Activated naive CD8-positive, alpha-beta T cell treated with anti-CD3 and anti-CD28 coated beads, Interleukin-2, amount 50 U/mL, for 24 hours (primary cell): ENCODE results near the gene KRTAP4-1.
"Not testable (repeated sequence)": the region's sequence is repeated elsewhere in the genome, so short reads cannot be mapped to it uniquely, and the experiment has no call there.

ENCODE experiments used
- ATAC-seq: fragments of 150-1000 bp; cut with Tn5 transposase; one replicate; pipeline ENCODE4 v1.10.0; 2021
- DNase-seq: peaks from one replicate; pipeline ENCODE4 v3.0.0; 2021
- H3K27ac Mint-ChIP-seq: one replicate; pipeline ENCODE4 v1.8.0; 2021; ENCODE audit warnings: mild to moderate bottlenecking, mixed read lengths
- H3K27me3 Mint-ChIP-seq: one replicate; pipeline ENCODE4 v1.8.0; 2021; ENCODE audit warnings: mixed read lengths
- H3K36me3 Mint-ChIP-seq: one replicate; pipeline ENCODE4 v1.8.0; 2021; ENCODE audit warnings: low read depth, mixed read lengths
- H3K4me1 Mint-ChIP-seq: one replicate; pipeline ENCODE4 v1.8.0; 2021; ENCODE audit warnings: mixed read lengths
- H3K4me3 Mint-ChIP-seq: one replicate; pipeline ENCODE4 v1.8.0; 2021; ENCODE audit warnings: mild to moderate bottlenecking, moderate library complexity, mixed read lengths
- H3K9me3 Mint-ChIP-seq: one replicate; pipeline ENCODE4 v1.8.0; 2021; ENCODE audit warnings: mixed read lengths

KRTAP4-1 gene

DNA sequence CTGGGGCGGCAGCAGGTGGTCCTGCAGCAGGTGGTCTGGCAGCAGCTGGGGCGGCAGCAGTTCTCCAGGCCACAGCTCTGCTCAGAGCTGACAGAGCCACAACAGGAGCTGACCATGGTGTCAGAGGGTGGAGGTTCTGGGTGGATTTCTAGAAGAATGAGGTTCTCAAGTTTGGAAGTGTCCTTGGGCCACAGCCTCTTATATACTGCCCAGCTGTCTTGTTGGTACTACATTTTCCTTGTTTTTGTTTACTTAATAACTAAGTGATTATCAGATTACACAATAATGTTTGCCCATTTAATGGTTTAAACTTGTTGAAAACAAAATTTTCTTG is 35.1 kb downstream of the KRTAP4-1 start, which contains the start of gene KRTAP4-5:
Gene KRTAP4-5, minus strand, starts transcription at position 174 of the 334 bp plus-strand sequence. Its CDS starts 58 bp downstream, at position 116.
- DNase-seq (no peak), ATAC-seq (no peak)
- Mint-ChIP-seq H3K36me3 (no peaks in the 10 kb centered on the region), H3K9me3 (no peaks in the 10 kb centered on the region), H3K27ac (no peak within 1 kb of the TSS), H3K4me3 (no peak within 1 kb of the TSS), H3K27me3 (no peaks in the 10 kb centered on the region), H3K4me1 (peaks cover 1% of the 10 kb centered on the region)

DNA sequence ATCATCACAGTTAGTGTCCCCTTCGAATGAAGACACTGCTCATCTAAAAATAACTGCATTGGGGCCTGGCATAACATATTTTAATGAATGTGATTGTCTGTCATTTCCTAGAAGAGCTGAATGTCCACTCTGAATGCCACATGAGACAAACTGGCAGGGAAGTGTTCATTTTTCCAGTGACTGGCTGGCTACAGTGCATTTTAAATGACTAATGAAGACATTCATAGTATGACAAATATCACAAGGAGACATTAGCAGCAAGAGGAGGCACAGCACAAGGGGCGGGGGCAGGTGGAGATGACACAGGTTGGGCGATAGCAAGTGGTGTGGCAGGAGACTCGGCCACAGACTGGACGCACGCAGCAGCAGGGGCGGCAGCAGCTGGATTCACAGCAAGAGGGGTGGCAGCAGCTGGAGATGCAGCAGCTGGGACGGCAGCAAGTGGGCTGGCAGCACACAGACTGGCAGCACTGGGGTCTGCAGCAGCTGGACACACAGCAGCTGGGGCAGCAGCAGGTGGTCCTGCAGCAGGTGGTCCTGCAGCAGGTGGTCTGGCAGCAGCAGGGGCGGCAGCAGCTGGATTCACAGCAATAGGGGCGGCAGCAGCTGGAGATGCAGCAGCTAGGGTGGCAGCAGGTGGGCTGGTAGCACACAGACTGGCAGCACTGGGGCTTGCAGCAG is 35.6 kb downstream of the KRTAP4-1 start:
- ATAC-seq, H3K4me3 Mint-ChIP-seq, H3K27me3 Mint-ChIP-seq, H3K36me3 Mint-ChIP-seq, DNase-seq, H3K27ac Mint-ChIP-seq, H3K4me1 Mint-ChIP-seq, H3K9me3 Mint-ChIP-seq: not testable (repeated sequence)

DNA sequence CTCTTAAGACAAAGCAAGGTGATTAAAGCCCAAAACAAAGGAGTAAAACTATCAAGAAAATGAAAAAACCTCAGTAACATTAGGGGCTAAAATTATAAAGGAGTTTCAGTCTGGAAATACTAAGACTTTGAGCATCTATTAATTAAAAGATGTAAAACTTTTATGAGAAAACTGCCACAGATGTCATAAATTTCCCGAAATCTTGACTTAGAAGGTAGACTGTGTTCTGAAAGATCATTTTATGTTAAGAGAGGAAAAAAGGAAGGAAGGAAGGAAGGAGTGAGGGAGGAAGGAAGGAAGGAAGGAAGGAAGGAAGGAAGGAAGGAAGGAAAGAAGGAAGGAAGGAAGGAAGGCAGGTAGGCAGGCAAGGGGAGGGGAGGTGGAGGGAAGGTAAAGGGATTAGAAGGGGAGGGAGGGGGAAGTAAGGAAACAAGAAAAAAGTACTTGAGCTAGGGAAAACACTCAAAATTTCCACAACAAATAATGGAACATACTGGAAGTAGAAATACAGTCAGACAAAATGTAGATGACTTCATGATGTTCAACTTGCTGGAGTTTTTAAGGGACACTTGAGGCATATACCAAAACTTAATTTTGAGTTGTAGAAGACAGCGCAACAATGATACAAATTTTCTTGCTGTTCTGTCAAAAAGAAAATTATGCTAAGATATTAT is 37.0 kb downstream of the KRTAP4-1 start:
- no peak overlapping the region for H3K27ac Mint-ChIP-seq
- ATAC-seq: no peak
- H3K27me3 Mint-ChIP-seq: no peaks in the 10 kb centered on the region
- H3K9me3 Mint-ChIP-seq: peaks cover 13% of the 10 kb centered on the region
- H3K36me3 Mint-ChIP-seq: peaks cover 6% of the 10 kb centered on the region
- peaks cover 1% of the 10 kb centered on the region for H3K4me1 Mint-ChIP-seq
- H3K4me3 Mint-ChIP-seq: no peak overlapping the region
- DNase-seq: no peak

DNA sequence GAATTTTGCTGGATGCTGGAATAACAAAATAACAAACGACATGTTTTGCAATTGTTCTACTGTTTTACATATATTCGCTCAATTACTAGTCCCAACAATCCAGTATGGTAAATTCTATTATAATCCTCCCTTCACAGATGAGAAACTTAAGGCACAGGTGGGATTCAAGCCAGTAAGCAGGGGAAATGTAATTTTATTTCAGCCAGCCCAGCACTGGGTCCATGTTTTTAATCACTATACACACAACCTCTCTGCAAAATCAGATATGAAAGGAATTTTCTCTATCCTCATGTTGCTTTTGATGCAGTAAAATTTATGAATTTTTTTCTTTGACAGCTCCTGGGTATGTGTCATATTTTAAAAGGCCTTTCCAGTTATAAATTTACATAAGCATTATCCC is 39.5 kb downstream of the KRTAP4-1 start:
- Mint-ChIP-seq H3K4me1 (peaks cover 1% of the 10 kb centered on the region), H3K27me3 (no peaks in the 10 kb centered on the region), H3K9me3 (peaks cover 25% of the 10 kb centered on the region), H3K36me3 (peaks cover 10% of the 10 kb centered on the region), H3K4me3 (no peak overlapping the region), H3K27ac (no peak overlapping the region)
- no peak for DNase-seq
- no peak for ATAC-seq

DNA sequence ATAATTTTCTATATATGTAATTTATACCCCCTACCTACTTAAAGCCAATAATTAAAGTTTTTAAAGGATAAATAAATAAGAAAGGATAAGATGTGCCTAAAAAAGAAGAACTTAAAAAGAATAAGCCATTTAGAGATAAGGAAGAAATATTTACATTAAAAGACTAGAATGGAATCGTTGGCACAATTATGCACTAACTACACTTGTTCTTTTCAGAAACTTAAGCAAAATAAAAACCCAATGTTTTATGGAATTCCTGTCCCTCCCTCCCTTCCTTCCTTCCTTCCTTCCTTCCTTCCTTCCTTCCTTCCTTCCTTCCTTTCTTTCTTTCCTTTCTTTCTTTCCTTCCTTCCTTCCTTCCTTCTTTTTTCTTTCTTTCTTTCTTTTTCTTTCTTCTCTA is 39.9 kb downstream of the KRTAP4-1 start:
- Mint-ChIP-seq H3K4me1 (peaks cover 1% of the 10 kb centered on the region), H3K36me3 (peaks cover 10% of the 10 kb centered on the region), H3K4me3 (no peak overlapping the region), H3K27ac (no peak overlapping the region), H3K27me3 (no peaks in the 10 kb centered on the region), H3K9me3 (peaks cover 25% of the 10 kb centered on the region)
- no peak for DNase-seq
- ATAC-seq: no peak

DNA sequence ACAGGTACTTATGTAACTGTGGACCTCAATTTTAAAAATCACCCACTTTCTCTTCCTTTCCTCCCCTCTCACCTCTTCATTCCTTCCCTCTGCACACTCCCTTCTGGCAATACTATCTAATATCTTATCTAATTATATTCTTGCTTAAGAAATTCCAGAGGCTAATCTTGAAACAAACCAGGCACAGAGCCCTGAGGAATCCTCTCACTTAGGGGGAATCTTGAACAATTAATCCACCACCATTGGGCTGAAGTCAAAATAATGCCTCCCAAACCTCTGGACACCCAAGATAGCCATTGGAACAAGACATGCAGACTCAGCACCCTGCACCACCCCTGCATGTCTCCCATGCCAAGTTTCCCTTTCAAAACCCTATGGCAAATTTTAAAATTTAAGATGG is 43.4 kb downstream of the KRTAP4-1 start:
- H3K27ac Mint-ChIP-seq: no peak overlapping the region
- no peak overlapping the region for H3K4me3 Mint-ChIP-seq

DNA sequence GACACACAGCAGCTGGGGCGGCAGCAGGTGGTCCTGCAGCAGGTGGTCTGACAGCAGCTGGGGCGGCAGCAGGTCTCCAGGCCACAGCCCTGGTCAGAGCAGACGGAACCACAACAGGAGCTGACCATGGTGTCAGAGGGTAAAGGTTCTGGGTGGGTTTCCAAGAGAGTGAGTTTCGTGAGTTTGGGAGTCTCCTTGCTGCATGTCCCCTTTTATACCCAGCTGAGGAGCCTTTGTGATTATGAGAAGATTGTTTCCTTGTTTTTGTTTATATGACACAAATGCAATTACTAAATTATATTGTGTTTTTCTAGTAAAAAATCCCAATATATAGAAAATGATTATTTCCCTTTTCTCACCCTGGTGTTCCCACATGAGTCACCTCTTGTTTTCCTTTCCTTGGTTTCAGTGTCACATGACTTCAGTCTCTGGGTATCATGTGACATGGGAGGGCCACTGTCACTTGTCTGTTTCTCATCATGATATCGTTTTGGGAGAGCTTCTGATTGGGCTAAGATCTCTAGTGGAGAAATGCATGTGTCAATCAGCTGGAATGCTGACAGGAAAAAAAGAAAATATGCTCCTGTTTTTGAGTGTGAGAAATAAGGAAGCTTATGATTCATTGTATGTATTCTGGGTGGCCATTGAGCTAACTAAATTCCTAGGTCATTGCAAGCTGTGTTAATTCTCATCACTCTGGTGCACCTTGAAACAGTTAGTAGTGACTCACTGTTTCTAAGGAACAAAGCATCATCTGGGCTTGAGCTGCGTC is 44.2 kb downstream of the KRTAP4-1 start, which contains the start of gene KRTAP4-6:
Gene KRTAP4-6, minus strand, starts transcription at position 185 of the 772 bp plus-strand sequence. Its CDS starts 57 bp downstream, at position 128.
- ATAC-seq: no peak
- H3K27me3 Mint-ChIP-seq: peaks cover 2% of the 10 kb centered on the region
- peaks cover 14% of the 10 kb centered on the region for H3K36me3 Mint-ChIP-seq
- no peak within 1 kb of the TSS for H3K27ac Mint-ChIP-seq
- no peaks in the 10 kb centered on the region for H3K4me1 Mint-ChIP-seq
- H3K9me3 Mint-ChIP-seq: peaks cover 38% of the 10 kb centered on the region
- no peak for DNase-seq
- no peak within 1 kb of the TSS for H3K4me3 Mint-ChIP-seq

More for the DNA sequence above, 43.4 kb downstream of the KRTAP4-1 start:
- H3K36me3 Mint-ChIP-seq: peaks cover 14% of the 10 kb centered on the region
- ATAC-seq (no peak), DNase-seq (no peak)
- H3K4me1 Mint-ChIP-seq: no peaks in the 10 kb centered on the region
- H3K27me3 Mint-ChIP-seq: peaks cover 2% of the 10 kb centered on the region
- peaks cover 38% of the 10 kb centered on the region for H3K9me3 Mint-ChIP-seq

DNA sequence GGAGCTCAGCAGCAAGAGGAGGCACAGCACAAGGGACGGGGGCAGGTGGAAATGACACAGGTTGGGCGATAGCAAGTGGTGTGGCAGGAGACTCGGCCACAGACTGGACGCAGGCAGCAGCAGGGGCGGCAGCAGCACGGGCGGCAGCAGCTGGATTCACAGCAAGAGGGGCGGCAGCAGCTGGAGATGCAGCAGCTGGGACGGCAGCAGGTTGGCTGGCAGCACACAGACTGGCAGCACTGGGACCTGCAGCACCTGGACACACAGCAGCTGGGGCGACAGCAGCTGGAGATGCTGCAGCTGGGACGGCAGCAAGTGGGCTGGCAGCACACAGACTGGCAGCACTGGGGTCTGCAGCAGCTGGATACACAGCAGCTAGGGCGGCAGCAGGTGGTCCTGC is 44.8 kb downstream of the KRTAP4-1 start:
- H3K27me3 Mint-ChIP-seq, H3K27ac Mint-ChIP-seq, ATAC-seq: not testable (repeated sequence)

More for the DNA sequence above, 44.8 kb downstream of the KRTAP4-1 start:
- H3K4me3 Mint-ChIP-seq, DNase-seq, H3K4me1 Mint-ChIP-seq: not testable (repeated sequence)
- H3K36me3 Mint-ChIP-seq: peaks cover 14% of the 10 kb centered on the region
- H3K9me3 Mint-ChIP-seq: peaks cover 38% of the 10 kb centered on the region
